Kidney epithelial cell (primary cell): Measurements from ENCODE around the gene METTL26. TPM values are rescaled to one million over a fixed set of nuclear protein-coding genes. Genes with fewer than 3 reads are reported as not detected.

Experiments used
- DNase-seq: peaks from one replicate; pipeline ENCODE4 v3.0.0-alpha.2; 2010; ENCODE audit warnings: low read depth
- H3K27me3 ChIP-seq: 2 replicates; pipeline ENCODE4 v1.6.0; 2011; ENCODE audit warnings: low read length; ENCODE audit not compliant: control insufficient read depth, insufficient read depth
- H3K36me3 ChIP-seq: 2 replicates; pipeline ENCODE4 v1.5.1; 2011; ENCODE audit warnings: low read length; ENCODE audit not compliant: control insufficient read depth, insufficient read depth
- H3K4me3 ChIP-seq: 2 replicates; pipeline ENCODE4 v1.5.1; 2011; ENCODE audit warnings: low read depth, mild to moderate bottlenecking, control low read depth, low read length
- CTCF ChIP-seq: IDR thresholded peaks from 2 replicates; pipeline ENCODE4 v1.5.1; 2011; ENCODE audit warnings: mild to moderate bottlenecking, moderate library complexity, low read length, control low read depth, inconsistent platforms; ENCODE audit not compliant: insufficient read depth, poor library complexity, severe bottlenecking
- total RNA-seq: library from RNA; depleted of rRNA; stranded (reverse); fragments of >200 nt; gene quantifications from 2 replicates; pipeline ENCODE4 v1.2.3, GENCODE V29; 2015

Gene METTL26
- total RNA-seq, 1 donor from 2014 or later: 170 TPM

GRCh38 chr16:630249-630814 is 5.8 kb downstream of the METTL26 start:
- Histone ChIP-seq H3K36me3 (peaks cover 2% of the 10 kb centered on the region), H3K4me3 (no peak overlapping the region), H3K27me3 (peaks cover 4% of the 10 kb centered on the region)
- no peak for DNase-seq
- TF ChIP-seq CTCF: no peak

GRCh38 chr16:629833-630248 is 6.3 kb downstream of the METTL26 start:
- DNase-seq: no peak
- H3K4me3 ChIP-seq: no peak overlapping the region
- TF ChIP-seq CTCF: no peak
- H3K27me3 ChIP-seq: peaks cover 4% of the 10 kb centered on the region
- H3K36me3 ChIP-seq: peaks cover 2% of the 10 kb centered on the region

- no peak for DNase-seq
- peaks cover 4% of the 10 kb centered on the region for H3K27me3 ChIP-seq
- H3K4me3 ChIP-seq: no peak overlapping the region
- TF ChIP-seq CTCF: no peak
- H3K36me3 ChIP-seq: peaks cover 2% of the 10 kb centered on the region
Measured at GRCh38 chr16:629185-629832, 6.8 kb downstream of the METTL26 start.

GRCh38 chr16:628321-629061 is 7.6 kb downstream of the METTL26 start:
- Histone ChIP-seq H3K36me3 (peaks cover 2% of the 10 kb centered on the region), H3K4me3 (no peak overlapping the region), H3K27me3 (peaks cover 4% of the 10 kb centered on the region)
- TF ChIP-seq CTCF: no peak
- no peak for DNase-seq

GRCh38 chr16:627454-628239 is 8.5 kb downstream of the METTL26 start:
- TF ChIP-seq CTCF: no peak
- peaks cover 2% of the 10 kb centered on the region for H3K36me3 ChIP-seq
- H3K27me3 ChIP-seq: peaks cover 4% of the 10 kb centered on the region
- no peak overlapping the region for H3K4me3 ChIP-seq
- DNase-seq: no peak
